ENCODE measurements around the gene CSTPP1. TPM values are rescaled to one million over a fixed set of nuclear protein-coding genes. Genes with fewer than 3 reads are reported as not detected.
"Not testable (repeated sequence)": the region's sequence is repeated elsewhere in the genome, so short reads cannot be mapped to it uniquely, and the experiment has no call there.

The CSTPP1 gene
- polyA plus RNA-seq, 3 donors = 57.7 to 64.3 (median 61.7) TPM

DNA sequence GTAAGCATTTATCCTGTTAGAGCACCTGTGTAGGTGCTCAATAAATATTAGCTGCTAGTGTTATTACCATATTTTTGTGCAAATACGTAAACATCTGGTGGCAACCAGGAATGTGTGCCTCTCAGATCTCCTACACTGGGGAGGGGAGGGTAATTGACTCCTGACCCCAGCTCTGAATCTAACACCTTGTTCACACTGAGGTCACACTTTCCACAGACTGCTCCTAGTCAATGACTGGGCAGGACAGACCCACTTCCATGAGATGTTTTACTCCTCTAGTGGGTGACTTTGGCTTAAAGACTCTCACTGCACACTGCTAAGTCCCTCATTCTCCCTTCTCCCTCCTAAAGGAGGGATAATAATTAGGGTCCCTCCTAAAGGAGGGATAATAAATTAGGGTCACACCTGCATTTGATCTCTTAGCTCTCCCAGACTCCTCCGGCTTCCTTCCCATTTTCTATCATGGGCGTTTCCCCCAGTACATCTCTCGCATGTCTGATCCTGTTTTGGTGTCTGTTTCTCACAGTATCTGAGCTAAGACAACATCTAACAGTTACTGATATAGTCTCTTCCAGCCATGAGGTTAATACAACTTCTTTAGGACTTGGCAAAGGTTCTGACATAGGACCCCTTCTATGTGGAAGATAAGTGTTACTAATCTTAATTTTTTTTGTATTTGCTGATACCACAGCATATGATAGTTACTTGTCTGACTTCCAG lies 8.0 kb downstream of the CSTPP1 start:
- no peak for DNase-seq

DNA sequence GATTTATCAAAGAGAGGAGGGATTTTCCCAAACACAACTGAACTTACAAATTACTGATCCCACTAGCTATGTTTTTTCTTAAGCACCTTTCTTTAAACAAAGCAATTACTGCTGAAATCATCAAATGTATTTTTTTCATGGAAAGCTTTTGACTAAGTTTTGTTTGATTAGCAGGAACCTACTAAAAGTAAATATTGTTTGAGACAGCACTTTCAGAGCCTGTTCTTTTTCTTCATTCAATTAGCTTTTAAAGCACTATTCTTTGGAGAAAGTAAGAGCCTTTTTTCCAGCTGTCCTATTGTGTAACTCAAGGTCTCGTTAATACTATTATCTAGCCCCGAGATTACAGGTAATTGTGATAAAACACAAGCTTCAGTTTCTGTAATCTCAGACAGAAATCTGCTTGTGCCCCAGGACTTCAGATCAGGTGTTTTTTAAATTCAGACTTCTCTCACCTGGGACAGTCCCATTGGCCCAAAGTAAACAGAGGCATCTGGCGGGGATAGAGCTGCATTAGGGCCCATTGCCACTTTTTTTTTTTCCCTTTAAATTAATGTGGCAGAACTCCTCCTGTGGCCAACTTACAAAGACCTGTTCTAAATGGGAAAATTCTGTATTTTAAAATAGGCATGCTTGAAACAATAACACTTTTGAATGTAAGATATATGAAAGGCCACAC lies 11.0 kb downstream of the CSTPP1 start:
- no peak for DNase-seq

DNA sequence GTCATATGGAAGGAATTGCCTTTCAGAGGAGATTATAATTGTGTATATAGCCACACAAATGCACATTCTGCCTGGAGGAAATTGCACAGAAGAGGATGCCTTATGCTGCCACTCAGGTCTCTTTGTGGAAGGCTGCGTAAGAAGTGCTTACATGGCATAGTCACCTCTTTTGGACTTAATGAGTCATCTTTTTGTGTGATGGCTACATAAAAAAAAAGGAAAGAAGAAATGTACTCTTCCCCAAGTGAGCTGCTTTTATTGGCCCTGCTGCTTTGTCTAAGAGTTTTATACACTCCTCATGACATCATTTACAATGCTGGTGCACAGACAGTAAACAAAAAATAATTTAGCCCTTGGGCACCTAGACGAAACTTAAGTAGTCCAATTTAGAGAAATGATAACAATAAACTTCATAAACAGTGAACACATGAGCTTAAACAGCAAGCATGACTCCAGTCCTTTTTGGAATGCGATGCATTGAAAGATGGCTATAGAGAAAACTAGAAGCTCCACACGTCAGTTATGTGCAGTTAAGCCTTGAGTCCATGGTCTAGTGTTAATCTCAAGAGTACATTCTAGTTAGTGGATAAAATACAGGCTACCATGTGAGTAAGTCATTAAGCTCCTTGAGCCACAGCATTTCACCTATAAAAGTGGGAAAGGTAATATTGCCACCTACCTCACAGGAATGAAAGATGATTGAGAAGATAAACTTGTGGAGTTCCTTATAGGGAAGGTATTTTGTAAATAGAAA lies 12.0 kb downstream of the CSTPP1 start:
- DNase-seq = no peak

DNA sequence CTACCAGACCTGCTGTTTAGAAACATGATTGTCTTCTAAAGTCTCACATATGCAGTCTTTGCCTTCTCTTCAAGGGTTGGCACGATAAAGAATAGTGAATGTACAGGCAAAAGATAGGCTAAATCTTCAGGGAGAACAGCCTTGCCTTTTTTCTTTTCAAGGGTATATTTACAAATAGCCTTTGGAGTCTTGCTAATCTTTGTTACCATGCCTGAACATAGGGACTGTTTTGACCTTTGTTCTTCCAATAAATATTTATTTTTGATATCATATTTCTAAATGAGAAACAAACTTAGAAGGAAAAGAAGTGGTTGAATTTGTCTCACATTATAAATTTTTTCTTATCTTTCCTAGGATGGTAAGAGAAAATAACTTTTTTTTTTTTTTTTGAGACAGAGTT lies 12.7 kb downstream of the CSTPP1 start:
- no peak for DNase-seq

DNA sequence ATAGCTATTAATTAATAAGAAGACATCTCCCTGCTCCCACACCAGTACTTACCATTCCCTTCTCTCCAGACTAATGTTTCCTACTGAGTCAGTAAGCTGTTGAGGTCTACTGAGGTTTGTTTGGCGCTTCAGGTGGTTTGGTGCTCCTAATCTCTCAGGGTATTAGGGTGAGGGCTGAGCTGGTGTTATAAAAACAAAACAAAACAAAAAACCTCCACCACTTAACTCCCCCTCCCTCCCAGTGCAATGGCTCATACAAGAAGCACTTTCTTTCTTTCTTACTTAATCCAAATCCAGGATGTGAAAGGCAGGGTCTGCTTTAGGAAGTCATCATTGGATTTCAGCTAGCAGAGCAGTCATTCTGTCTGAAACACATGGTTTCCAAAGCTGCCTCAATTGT lies 15.3 kb downstream of the CSTPP1 start:
- no peak for DNase-seq

GRCh38 chr11:46952553-46952952 lies 16.0 kb downstream of the CSTPP1 start:
- no peak for DNase-seq

- no peak for DNase-seq
These were observed 16.5 kb downstream of the CSTPP1 start for GRCh38 chr11:46953093-46953492.

DNA sequence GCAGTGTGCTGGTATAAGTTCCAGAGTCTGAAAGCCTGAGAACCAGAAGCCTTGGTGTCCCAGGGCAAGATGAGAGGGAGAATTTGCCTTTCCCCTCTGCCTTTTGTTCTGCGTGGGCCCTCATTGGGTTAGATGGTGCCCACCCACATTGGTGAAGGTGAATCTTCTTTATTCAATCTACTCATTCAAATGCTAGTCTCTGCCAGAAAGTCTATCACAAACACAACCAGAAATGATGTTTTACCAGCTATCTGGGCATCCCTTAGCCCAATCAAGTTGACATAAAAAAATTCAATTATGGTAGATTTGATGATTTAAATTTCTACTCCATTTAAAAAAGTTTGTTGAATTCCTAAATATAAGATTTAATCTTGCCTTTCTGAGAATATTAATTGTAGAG lies 22.2 kb downstream of the CSTPP1 start:
- no peak for DNase-seq

DNA sequence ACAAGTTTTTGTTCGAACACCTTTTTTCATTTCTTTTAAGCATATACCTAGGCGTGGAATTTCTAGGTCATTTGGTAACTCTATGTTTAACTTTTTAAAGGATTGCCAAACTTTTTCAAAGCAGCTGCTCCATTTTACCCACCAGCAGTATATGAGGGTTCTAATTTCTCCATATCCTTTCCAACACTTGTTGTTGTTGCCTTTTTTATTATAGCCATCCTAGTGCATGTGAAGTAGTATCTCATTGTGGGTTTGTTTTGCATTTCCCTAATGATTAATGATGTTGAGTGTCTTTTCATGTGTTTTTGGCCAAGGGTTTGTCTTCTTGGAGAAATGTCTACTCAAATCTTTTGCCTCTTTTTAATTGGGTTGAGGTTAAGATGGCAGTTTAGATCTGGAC lies 24.5 kb downstream of the CSTPP1 start:
- no peak for DNase-seq

GRCh38 chr11:46961886-46962285 lies 25.3 kb downstream of the CSTPP1 start:
- DNase-seq = not testable (repeated sequence)

DNA sequence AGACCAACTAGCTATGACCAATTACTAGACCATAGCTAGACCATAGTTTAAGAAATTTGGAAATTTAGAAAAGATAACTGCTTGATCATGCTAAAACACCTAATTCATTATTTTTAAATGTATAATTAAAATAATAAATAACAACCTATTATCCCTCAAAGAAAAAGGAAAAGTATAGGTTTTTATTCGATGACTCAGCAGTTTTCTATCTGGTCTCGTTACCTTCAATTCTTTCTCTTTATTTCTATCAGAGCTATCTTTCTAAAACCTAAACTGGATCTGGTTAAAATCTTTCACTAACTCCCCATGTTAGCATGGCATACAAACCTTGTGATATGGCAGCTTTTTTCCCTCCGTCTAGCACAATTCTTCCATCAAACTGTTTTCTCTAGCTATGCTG lies 27.3 kb downstream of the CSTPP1 start:
- no peak for DNase-seq

GRCh38 chr11:46966773-46967172 lies 30.2 kb downstream of the CSTPP1 start:
- DNase-seq = no peak

DNA sequence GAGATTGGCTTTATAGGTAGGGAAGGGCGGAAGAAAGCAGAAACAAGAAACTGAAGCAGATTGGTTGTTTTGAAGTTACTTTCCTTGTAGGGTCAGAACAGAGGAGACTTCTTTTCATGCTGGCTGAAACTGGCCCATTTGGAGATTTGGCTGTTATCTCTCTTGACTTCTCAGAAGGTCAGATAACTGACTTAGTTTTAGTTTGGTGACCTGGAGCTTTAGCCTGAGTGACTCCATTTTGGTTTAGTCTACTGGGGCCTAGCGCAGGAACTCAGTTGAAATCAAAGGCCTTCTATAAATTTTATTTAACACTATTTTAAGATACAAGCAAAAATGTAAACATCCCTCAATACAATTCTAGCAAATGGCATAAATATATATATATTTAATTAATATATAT lies 31.4 kb downstream of the CSTPP1 start:
- DNase-seq = no peak

- DNase-seq = no peak
These were observed 32.8 kb downstream of the CSTPP1 start for GRCh38 chr11:46969379-46969778.

GRCh38 chr11:46970913-46971625 lies 34.5 kb downstream of the CSTPP1 start:
- no peak for DNase-seq

GRCh38 chr11:46972343-46972742 lies 35.8 kb downstream of the CSTPP1 start:
- DNase-seq = no peak

GRCh38 chr11:46972821-46973220 lies 36.3 kb downstream of the CSTPP1 start:
- DNase-seq = no peak

DNA sequence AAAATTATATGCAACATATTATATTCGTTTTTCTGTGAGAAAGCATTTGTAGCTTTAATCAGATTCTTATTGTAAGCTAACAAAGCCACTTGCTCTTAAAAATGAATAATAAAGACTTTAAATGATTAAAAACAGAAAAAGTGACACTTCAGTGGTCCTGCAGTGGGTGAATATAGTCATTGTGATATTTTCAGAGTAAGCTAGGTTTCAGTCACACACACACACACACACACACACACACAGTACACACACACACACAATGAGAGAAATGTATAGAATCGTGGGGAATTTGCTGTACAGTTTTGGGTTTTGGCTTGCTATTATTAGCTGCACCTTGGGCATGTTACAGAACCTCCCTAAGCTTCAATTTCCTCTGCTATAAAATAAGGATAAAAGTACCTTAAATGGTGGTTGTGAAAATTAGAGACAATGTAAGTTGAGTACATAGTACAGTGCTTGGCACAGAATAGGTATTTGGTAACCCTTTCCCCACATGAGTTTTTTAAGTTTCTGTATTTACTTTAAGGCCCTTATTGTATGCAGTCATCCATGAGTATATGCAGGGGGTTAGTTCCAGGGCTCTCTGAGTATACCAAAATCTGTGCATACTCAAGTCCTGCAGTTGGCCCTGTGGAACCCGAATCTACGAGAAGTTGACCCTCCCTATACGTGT lies 39.8 kb downstream of the CSTPP1 start:
- no peak for DNase-seq

DNA sequence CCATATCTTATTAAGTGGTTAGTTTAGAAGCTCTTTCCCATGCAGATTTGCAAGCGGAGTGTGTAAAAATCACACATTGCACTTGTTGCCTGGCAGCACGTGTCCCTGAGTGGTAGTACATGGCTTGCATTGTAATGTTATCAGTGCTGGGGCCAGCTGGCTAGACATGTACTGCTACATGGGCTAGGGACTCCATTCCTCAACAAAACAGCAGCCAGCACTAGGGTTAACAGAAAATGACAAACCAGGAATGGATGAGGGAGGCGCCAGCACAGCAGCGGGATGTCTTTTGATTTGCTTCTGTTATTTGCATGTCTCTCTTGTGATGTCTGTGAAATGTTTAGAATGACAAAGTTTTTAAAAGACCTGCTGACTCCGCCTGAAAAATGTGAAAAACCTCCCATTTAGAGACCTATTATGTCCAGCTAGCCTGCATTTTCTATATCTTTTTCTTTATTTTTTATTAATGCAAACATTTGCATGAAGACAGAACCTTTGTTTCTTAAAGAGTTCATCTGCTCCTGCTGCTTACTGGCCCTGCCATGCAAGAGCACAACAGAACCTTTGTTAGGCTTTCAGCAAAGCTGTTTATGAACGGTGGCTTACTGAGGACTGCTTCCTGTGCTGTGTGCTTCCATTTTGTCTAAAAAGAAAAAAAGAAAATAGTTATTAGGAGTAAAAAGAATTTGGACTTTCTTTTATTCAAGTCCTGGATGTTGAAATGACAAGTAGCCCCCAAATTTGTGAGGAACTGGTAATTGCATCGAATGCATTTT lies 40.7 kb downstream of the CSTPP1 start:
- DNase-seq = no peak

DNA sequence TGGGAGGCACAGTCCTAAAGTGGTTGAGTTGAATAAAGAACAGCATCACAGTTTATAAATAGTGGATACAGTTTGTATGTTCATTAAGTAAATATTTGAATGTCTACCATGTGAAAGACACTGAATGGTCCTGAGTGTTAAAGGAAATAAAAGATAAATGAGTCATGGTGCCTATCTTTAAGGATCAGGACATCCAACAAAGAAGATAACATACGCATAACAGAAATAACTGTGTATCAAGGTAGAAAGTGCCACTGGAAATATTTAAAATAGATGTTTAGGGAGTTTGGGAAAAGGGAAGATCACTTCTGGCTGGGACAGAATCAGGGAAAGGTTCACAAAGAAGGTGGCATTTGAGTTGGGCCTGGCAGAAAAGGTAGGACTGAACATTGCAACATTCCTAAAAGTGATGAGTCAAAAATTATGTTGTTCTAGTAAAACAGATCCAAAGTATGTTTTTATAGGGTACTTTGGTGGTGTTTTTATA lies 41.5 kb downstream of the CSTPP1 start:
- no peak for DNase-seq

DNA sequence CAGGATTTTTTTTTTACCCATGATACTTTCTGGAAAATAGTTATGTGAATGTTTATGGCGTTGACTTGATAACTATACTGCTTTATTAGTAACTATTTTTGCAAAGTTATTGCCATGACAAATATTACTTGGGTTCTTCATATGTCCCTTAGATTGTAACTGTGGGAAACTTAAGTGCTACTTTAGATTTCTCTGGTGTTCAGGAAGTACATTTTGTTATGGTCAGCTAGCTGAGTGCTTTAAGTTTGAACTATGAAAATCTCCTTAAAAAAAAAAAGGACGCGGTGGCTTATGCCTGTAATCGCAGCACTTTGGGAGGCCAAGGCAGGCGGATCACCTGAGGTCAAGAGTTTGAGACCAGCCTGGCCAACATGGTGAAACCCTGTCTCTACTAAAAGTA lies 42.8 kb downstream of the CSTPP1 start:
- DNase-seq = no peak
